Right hindlimb (tissue), 1 donor: ENCODE measurements around the gene LCLAT1.
A peak's percentile ranks its signal among the peaks of the same experiment; 100 is the strongest.

Source experiments
- DNase-seq: peaks from one replicate; pipeline ENCODE4 v3.0.0-alpha.2; 2018

LCLAT1 gene

GRCh38 chr2:30527411-30527810 is 80.4 kb downstream of the LCLAT1 start:
- no peak for DNase-seq

DNA sequence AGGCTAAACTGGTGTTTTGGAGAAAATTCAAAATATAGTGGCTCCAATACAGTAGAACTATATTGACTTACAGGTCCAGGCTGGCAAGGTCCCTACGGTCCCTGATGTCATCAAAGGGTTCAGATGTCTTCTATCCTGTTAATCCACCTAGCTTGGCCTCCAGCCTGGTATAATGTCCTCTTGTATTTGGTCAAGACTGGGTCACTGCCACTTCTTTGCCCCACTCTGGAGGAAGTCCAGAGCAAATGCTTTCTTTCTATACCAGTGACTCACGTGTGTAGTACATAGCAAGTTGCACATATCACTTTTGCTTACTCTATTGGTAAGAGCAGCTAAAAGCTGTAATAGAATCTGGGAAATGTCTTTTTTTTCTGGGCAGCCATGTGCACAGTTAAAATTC is 80.8 kb downstream of the LCLAT1 start:
- no peak for DNase-seq

- no peak for DNase-seq
Observed at GRCh38 chr2:30530346-30530745, 83.3 kb downstream of the LCLAT1 start.

GRCh38 chr2:30541680-30542079 is 94.6 kb downstream of the LCLAT1 start:
- no peak for DNase-seq

- no peak for DNase-seq
Observed at GRCh38 chr2:30545875-30546274, 98.8 kb downstream of the LCLAT1 start.

DNA sequence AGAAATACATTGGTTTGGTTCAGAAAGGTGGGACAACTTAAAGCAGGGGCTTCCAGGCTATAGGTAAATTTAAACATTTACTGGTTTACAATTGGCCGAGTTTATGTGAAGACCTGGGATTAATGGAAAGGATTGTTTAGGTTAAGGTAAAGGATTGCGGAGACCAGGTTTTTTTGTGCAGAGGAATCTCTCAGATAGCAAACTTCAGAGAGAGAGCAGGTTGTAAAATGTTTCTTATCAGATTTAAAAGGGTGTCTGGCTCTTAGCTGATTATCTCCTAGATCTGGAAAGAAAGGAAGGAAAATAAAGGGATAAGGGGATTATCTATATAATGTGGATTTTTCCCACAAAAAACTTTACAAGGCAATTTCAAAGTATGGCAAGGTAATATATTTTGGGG is 101.3 kb downstream of the LCLAT1 start:
- no peak for DNase-seq

DNA sequence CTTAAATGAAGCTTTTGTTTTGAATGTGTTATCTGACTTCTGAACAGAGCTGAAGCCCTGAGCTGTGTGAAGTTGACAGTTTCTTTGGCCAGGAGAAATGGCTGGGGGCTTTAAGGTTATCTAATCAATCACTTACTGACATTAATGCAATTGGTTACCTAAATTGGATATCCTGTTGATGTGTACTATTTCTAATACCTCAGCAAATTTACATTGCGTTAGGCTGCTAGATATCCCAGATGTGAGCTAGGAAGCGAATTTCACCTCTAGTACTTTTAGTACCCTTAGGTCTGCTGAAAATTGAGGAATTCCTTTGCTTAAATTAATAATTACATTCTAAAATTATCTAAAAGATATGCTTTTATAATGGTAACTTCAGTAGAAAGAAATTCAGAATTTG is 102.0 kb downstream of the LCLAT1 start:
- no peak for DNase-seq

- DNase-seq: no peak
Observed at GRCh38 chr2:30559544-30560275, 112.7 kb downstream of the LCLAT1 start.

DNA sequence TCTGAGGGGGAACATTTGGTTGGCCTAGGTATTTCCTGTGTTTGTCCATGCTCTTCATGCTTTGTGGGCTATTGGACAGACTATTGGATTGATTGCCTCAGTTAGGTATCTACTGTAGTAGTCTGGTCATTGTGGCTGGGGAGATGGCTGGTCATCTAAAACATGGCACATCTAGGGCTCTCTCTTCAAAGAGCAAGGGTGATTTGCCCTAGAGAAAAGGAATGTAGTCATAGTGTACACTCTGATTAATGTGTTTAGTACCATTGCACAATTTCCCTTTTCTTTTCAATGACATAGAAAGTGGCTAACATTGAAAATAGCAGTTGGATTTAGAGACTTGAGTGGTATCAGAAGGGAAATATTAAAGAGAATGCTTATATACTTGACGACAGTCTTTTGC is 114.3 kb downstream of the LCLAT1 start:
- no peak for DNase-seq

DNA sequence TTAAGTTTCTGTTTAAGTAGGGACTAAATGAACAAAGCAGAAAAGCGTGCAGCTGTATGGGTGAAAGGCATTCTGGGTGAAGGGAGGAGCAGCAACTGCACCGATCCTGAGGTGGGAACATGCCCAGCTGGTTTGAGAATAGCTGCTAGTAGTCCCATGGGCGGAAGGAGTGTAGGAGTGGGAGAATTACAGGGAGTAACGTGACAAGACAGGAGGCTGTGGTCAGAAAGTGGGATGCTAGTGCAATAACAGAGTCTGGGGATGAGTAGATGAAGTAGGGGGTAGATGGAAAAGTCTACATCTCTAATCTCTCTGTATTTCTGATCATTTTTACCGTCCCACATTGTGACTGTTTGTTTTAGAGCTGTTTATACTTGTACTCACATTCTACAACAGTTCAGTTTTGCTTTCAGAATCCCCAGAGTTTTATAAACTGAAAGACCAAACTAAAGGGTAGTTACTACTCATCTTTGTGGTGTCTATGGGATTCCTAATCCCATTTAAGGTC is 118.9 kb downstream of the LCLAT1 start:
- DNase-seq: peak; percentile 35

DNA sequence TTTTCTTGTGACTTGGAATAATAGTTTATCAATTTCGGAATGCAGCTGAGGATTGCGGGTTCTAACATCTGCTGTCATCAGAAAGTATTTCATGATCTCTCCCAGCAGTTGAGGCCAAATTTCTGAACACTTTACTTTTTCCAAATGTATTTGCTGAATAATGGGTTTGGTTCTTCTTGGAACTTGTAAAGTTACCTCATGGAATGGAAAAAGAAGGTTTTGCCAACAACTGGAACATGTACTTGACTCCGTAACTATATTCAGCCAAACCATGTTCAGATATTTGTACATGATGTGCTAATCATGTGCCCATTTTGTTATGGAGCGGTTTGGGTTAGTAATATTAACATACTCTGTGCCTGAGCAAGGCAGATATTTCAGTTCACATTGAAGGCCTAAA is 119.6 kb downstream of the LCLAT1 start:
- no peak for DNase-seq

DNA sequence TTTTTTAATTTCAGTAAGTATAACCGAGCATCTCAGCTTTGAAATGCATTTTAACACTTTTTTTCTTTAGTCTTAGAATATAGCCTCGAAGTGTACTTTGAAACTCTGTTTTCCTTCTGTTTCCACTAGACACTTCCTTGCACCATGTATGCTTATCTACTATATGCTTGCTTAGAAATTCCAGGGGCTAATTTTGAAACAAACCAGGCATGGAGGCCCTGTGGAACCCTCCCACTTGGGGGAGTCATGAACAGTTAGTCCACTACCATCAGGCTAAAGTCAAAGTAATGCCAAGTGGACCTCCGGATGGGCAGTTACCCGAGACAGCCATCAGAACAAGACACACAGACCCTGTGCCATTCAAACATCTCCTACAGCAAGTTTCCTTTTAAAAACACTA is 120.3 kb downstream of the LCLAT1 start:
- no peak for DNase-seq

- no peak for DNase-seq
Observed at GRCh38 chr2:30569946-30570345, 122.9 kb downstream of the LCLAT1 start.

DNA sequence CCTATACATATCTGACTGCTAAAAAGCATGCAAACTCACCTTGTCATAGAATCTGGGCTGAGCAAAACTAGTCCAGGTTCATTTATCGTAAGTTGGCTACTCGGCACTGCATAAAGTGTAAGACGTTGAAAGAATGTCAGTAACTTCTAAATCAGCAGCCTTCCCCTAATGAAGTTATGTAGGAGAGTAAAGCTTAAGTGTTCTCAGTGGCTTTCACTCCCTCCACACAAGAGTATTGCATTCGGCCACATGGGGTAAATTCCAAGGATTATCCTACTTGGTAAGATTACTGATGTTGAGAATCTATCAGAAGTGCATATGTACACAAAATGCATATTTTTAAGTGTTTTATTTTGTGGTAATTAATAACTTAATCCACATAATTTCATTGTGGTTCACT is 130.1 kb downstream of the LCLAT1 start:
- no peak for DNase-seq

DNA sequence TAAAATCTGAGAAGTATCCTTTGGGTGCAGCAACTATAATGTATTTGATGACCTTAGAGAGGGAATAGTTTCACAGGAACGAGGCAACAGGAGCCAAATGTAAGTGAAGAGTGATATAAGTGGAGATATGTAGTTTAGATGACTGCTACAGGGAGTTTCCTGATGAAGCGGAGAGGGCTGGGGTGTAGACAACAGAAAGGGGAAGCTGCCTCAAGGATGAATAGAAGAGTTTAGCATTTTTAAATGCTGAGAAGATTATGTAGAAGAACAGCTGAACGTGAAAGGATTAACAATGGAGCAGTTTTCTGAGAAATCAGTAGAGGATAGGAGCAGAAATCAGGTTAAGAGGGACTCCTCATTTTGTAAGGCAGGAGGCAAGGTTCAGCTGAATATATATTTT is 133.3 kb downstream of the LCLAT1 start:
- no peak for DNase-seq

DNA sequence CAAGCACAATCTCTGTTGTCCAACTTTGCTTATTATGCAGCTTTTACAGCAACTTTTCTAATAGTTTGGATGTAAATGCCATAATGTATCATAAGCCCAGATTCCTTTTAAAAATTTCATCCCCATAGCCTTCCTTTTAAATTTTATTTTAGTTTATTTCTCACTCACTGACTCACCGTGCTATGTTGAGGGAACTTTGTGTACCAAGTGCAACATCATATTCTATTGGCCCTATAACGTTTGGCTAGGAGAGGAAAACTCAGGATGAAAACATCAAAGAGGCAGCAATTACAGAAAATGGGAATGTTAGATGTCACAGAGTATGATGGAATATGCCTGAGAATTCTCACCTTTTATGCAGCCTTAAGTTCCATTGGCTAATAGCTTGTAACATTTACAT is 135.5 kb downstream of the LCLAT1 start:
- no peak for DNase-seq

DNA sequence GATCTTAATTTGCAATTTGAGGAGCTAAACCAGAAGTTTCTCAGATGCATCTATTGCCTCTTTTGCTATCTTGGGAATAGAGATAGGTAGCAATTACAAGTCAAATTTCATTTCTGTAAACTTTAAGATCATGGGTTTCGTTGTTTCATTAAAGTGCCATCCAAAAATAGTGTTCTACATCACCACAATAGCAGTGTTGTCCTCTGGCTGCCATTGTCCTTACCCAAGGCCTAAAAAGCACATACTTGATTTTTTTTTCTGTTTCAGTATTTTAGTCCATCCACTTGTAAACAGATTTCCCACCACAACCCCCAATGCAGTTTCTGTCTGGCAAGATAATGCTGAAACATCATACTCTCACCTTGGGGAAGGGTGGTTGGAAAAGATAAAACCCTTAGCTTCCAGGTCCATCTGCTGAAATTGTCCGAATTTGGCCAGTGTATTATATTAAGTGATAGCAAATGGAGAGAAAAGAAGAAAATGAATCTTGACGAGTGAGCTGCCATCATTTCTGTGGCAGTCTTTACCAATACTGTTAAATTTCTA is 136.2 kb downstream of the LCLAT1 start:
- DNase-seq: no peak

- DNase-seq: no peak
Observed at GRCh38 chr2:30584116-30584515, 137.1 kb downstream of the LCLAT1 start.

- DNase-seq: no peak
Observed at GRCh38 chr2:30588994-30589393, 141.9 kb downstream of the LCLAT1 start.

- DNase-seq: no peak
Observed at GRCh38 chr2:30590407-30590806, 143.4 kb downstream of the LCLAT1 start.

- DNase-seq: no peak
Observed at GRCh38 chr2:30591186-30591585, 144.1 kb downstream of the LCLAT1 start.

GRCh38 chr2:30601375-30601774 is 154.3 kb downstream of the LCLAT1 start:
- no peak for DNase-seq

GRCh38 chr2:30605197-30605596 is 158.2 kb downstream of the LCLAT1 start:
- no peak for DNase-seq

- DNase-seq: no peak
Observed at GRCh38 chr2:30608643-30609042, 161.6 kb downstream of the LCLAT1 start.

DNA sequence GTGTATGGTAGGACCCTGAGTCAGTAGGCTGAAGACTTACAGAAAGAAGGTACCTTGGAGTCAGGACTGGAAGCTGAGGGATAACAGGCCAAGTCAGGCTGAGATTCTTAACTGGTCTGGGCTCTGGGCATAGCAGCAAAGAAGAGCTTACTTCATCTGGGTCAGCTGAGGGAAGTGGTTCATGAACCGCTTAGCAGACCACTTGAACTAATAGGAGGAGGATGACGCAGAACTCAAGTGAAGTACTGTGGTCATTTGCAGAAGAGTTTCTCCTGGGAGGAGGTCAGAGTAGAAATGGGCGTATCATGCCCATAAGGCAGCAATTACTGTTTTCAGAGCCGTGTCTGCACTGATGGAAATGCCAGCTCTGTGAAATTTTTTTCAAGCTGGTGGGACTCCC is 164.5 kb downstream of the LCLAT1 start:
- peak; percentile 29 for DNase-seq
